Mesenchymal stem cell (in vitro differentiated cells and primary cell): ENCODE data around the gene BPIFB6.

Experiments used
- DNase-seq: peaks from one replicate; pipeline ENCODE4 v3.0.0-alpha.2; 2013
- H2AFZ ChIP-seq: one replicate; pipeline ENCODE4 v1.6.1; 2013; ENCODE audit warnings: low read depth, mild to moderate bottlenecking, control low read depth, inconsistent platforms, low read length, moderate library complexity
- H2AK5ac ChIP-seq: 2 replicates; pipeline ENCODE4 v1.6.1; 2013; ENCODE audit warnings: low read length, moderate library complexity, mild to moderate bottlenecking, inconsistent platforms; ENCODE audit not compliant: severe bottlenecking
- H2BK120ac ChIP-seq: one replicate; pipeline ENCODE4 v1.6.1; 2013; ENCODE audit warnings: low read depth, mild to moderate bottlenecking, inconsistent platforms, low read length, moderate library complexity
- H2BK12ac ChIP-seq, 2 experiments: one replicate each; pipeline ENCODE4 v1.6.1; 2013; ENCODE audit warnings: inconsistent platforms in 2 of 2, low read length in 2 of 2, mild to moderate bottlenecking in 2 of 2, moderate library complexity in 2 of 2, control low read depth in 1 of 2
- H2BK15ac ChIP-seq: one replicate; pipeline ENCODE4 v1.6.1; 2013; ENCODE audit warnings: mild to moderate bottlenecking, low read depth, inconsistent platforms; ENCODE audit not compliant: poor library complexity, severe bottlenecking
- H2BK5ac ChIP-seq: 2 replicates; pipeline ENCODE4 v1.6.1; 2013; ENCODE audit warnings: low read depth, mild to moderate bottlenecking, low read length, control low read depth, inconsistent platforms; ENCODE audit not compliant: poor library complexity, severe bottlenecking
- H3K14ac ChIP-seq, 2 experiments: one replicate each; pipeline ENCODE4 v1.6.1; 2013; ENCODE audit warnings: inconsistent platforms in 2 of 2, low read length in 2 of 2, control low read depth in 1 of 2, mild to moderate bottlenecking in 1 of 2, moderate library complexity in 1 of 2
- H3K18ac ChIP-seq, 2 experiments: one replicate each; pipeline ENCODE4 v1.6.1; 2013; ENCODE audit warnings: inconsistent platforms in 2 of 2, low read length in 2 of 2, control low read depth in 1 of 2, low read depth in 1 of 2, mild to moderate bottlenecking in 1 of 2
- H3K23ac ChIP-seq, 2 experiments: one replicate each; pipeline ENCODE4 v1.6.1; 2013; ENCODE audit warnings: inconsistent platforms in 2 of 2, low read length in 2 of 2, mild to moderate bottlenecking in 2 of 2, moderate library complexity in 2 of 2, control low read depth in 1 of 2
- H3K27ac ChIP-seq: 2 replicates; pipeline ENCODE4 v1.5.1; 2013; ENCODE audit warnings: mild to moderate bottlenecking, moderate library complexity, low read length, control low read depth, inconsistent platforms; ENCODE audit not compliant: poor library complexity, severe bottlenecking
- H3K27me3 ChIP-seq, 2 experiments: 2 replicates each; pipeline versions ENCODE4 v1.6.1 to v1.7.0; 2013; ENCODE audit warnings: low read length in 2 of 2, mild to moderate bottlenecking in 2 of 2, moderate library complexity in 2 of 2, control low read depth in 1 of 2, inconsistent platforms in 1 of 2; ENCODE audit not compliant: control insufficient read depth in 1 of 2, insufficient read depth in 1 of 2
- H3K36me3 ChIP-seq, 2 experiments: 2 replicates each; pipeline versions ENCODE4 v1.6.1 to v1.7.0; 2013; ENCODE audit warnings: low read length in 2 of 2, control low read depth in 1 of 2, inconsistent platforms in 1 of 2, low read depth in 1 of 2, mild to moderate bottlenecking in 1 of 2; ENCODE audit not compliant: insufficient read depth in 2 of 2, control insufficient read depth in 1 of 2
- H3K4ac ChIP-seq, 2 experiments: one replicate each; pipeline ENCODE4 v1.6.1; 2013; ENCODE audit warnings: inconsistent platforms in 2 of 2, low read length in 2 of 2, mild to moderate bottlenecking in 2 of 2, moderate library complexity in 2 of 2, control low read depth in 1 of 2, low read depth in 1 of 2
- H3K4me1 ChIP-seq: 2 replicates; pipeline ENCODE4 v1.6.1; 2013; ENCODE audit warnings: low read depth, low read length, control low read depth; ENCODE audit not compliant: control insufficient read depth, insufficient read depth
- H3K4me2 ChIP-seq: 2 replicates; pipeline ENCODE4 v1.6.1; 2013; ENCODE audit warnings: low read length, mild to moderate bottlenecking, inconsistent platforms; ENCODE audit not compliant: poor library complexity, severe bottlenecking
- H3K4me3 ChIP-seq, 2 experiments: 2 replicates each; pipeline versions ENCODE4 v1.5.1 to v1.7.0; 2013; ENCODE audit warnings: low read length in 2 of 2, mild to moderate bottlenecking in 2 of 2, control low read depth in 1 of 2, low read depth in 1 of 2; ENCODE audit not compliant: insufficient read depth in 1 of 2
- H3K79me1 ChIP-seq: replicated peaks from 2 replicates; pipeline ENCODE4 v1.6.1; 2013; ENCODE audit warnings: mild to moderate bottlenecking, control low read depth, low read length, inconsistent platforms; ENCODE audit not compliant: poor library complexity, severe bottlenecking
- H3K9ac ChIP-seq: 2 replicates; pipeline ENCODE4 v1.7.0; 2013; ENCODE audit warnings: mild to moderate bottlenecking, low read length, moderate library complexity
- H3K9me3 ChIP-seq: 2 replicates; pipeline ENCODE4 v1.7.0; 2013; ENCODE audit warnings: mild to moderate bottlenecking, low read length; ENCODE audit not compliant: control insufficient read depth
- H4K8ac ChIP-seq: one replicate; pipeline ENCODE4 v1.6.1; 2013; ENCODE audit warnings: inconsistent platforms, mild to moderate bottlenecking, low read length, moderate library complexity
- H4K91ac ChIP-seq: one replicate; pipeline ENCODE4 v1.6.1; 2013; ENCODE audit warnings: mild to moderate bottlenecking, low read length, inconsistent platforms
- WGBS: methylation state at CpG from one replicate; pipeline ENCODE4 v1.1.7; 2013; ENCODE audit warnings: mixed read lengths; 5-methylcytosine and 5-hydroxymethylcytosine counted together

The BPIFB6 gene

DNA sequence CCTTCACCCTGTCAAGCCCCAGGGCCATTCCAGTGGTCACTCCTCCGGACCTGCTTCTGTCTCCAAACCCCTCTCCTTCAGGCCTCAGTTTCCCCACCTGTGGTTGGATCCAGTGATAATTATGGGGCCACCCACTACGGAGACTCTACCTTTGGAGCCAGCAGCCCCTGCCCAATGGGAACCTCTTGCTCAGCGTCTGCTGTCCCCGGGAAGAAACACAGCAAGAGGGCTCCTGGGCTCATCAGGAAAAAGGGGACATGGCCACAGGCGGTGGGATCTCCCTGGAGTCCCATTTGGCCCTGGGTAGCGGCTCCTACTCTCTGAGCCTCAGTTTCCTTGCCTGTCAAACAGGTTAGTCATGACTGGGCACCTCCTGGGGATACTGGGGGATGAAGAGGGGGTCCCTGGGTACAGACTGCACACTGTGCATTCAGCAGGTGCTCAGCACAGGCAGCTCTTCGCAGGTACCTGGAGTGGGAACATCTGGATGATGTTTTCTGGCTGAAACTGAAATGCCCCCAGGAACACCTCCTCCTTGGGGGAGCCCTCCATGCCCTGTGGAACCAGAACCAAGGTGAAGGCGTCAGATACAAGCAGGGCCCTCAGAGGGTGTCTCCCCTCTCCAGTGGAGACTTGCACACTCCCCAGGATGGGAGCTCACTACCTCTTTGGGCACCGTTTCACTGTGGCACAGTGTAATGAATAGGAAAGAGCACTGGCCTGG is 46.7 kb upstream of the BPIFB6 start:
- Histone ChIP-seq H2BK5ac (no peak overlapping the region), H3K27ac (no peak overlapping the region), H2BK120ac (no peak overlapping the region), H3K14ac (no peak overlapping the region), H2BK15ac (no peak overlapping the region), H3K36me3 (no peaks in the 10 kb centered on the region), H2AFZ (no peak overlapping the region), H2BK12ac (no peak overlapping the region), H3K4me2 (no peak overlapping the region), H3K79me1 (no peaks in the 10 kb centered on the region), H3K4me3 (no peak overlapping the region), H3K9ac (no peak overlapping the region), H3K9me3 (no peaks in the 10 kb centered on the region), H3K23ac (no peak overlapping the region), H3K27me3 (peaks cover 19 to 52% of the 10 kb centered on the region in 2 experiments), H2AK5ac (no peak overlapping the region), H4K91ac (no peak overlapping the region), H3K4me1 (no peaks in the 10 kb centered on the region), H3K18ac (no peak overlapping the region), H3K4ac (no peak overlapping the region), H4K8ac (no peak overlapping the region)
- DNase-seq = no peak
- 84% methylated on average over 9 of the region's 9 CpGs for WGBS

DNA sequence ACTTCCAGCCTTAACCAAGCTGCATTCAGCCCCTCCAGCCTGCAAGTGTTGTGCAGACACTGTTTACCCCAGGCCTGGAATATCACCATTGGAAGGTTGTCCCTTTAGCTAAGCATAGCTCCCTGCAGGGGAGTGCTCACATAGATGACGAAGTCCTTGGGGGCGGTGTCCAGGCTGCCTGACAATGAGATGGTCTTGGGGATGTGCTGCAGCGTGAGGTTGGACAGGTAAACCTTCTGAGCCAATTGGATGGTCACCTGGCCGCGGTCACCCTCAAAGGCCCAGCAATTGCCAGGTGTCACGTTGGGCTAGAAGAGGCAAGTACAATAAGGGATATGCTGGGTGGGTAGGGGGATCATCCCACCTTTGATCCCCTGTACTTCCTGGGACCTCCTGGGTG is 45.9 kb upstream of the BPIFB6 start:
- WGBS = 83% methylated on average over 6 of the region's 6 CpGs
- H3K9ac ChIP-seq = no peak overlapping the region
- no peak overlapping the region for H3K23ac ChIP-seq
- DNase-seq = no peak
- H3K9me3 ChIP-seq = peaks cover 4% of the 10 kb centered on the region
- no peak overlapping the region for H2AFZ ChIP-seq
- no peak overlapping the region for H3K27ac ChIP-seq
- H3K36me3 ChIP-seq = no peaks in the 10 kb centered on the region
- no peak overlapping the region for H4K8ac ChIP-seq
- H2AK5ac ChIP-seq = no peak overlapping the region
- H2BK120ac ChIP-seq = no peak overlapping the region
- no peak overlapping the region for H3K18ac ChIP-seq
- H3K4me1 ChIP-seq = no peaks in the 10 kb centered on the region
- no peak overlapping the region for H3K14ac ChIP-seq
- H3K27me3 ChIP-seq = peaks cover 19 to 56% of the 10 kb centered on the region in 2 experiments
- H3K79me1 ChIP-seq = no peaks in the 10 kb centered on the region
- H3K4me3 ChIP-seq = no peak overlapping the region
- H2BK5ac ChIP-seq = no peak overlapping the region
- no peak overlapping the region for H3K4ac ChIP-seq
- H3K4me2 ChIP-seq = no peak overlapping the region
- H2BK12ac ChIP-seq = no peak overlapping the region
- H2BK15ac ChIP-seq = no peak overlapping the region
- H4K91ac ChIP-seq = no peak overlapping the region

DNA sequence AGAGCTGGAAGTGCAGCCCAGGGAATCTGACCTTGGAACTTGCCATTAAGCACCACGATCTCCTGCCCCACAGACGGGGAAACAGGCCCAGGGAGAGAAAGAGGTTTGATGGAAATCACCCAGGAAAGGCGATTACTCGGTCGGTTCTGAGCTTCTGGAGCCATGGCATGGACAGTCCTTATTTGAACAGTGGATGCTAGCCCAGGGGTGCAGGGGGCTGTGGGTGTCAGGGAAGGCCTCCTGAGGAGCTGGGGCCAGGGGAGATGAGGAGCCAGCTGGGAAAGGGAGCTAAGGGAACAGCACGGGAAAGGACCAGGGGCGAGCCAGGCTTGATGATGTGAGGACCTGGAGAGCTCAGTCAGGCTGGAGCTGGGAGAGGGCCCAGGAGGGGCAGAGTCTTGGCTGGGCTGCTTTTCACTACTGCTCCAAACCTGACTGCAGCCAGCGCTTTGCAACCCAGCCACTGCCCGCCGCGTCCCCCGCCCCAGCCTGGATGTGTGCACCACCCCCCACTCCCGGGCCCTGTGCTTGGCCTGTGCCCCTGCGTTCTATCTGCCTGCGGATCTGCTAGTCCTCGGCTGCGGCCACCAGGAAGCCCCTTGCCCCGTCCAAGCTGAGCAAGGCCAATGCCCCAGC is 45.0 kb upstream of the BPIFB6 start:
- Histone ChIP-seq H2BK12ac (no peak overlapping the region), H3K4me2 (no peak overlapping the region), H4K91ac (no peak overlapping the region), H3K9ac (no peak overlapping the region), H3K4me3 (no peak overlapping the region), H3K4ac (no peak overlapping the region), H3K14ac (no peak overlapping the region), H3K36me3 (no peaks in the 10 kb centered on the region), H3K4me1 (no peaks in the 10 kb centered on the region), H2BK5ac (no peak overlapping the region), H3K23ac (no peak overlapping the region), H2BK120ac (no peak overlapping the region), H3K79me1 (no peaks in the 10 kb centered on the region), H2BK15ac (no peak overlapping the region), H2AFZ (no peak overlapping the region), H2AK5ac (no peak overlapping the region), H4K8ac (no peak overlapping the region), H3K27ac (no peak overlapping the region), H3K27me3 (peaks cover 22 to 50% of the 10 kb centered on the region in 2 experiments), H3K18ac (no peak overlapping the region), H3K9me3 (peaks cover 4% of the 10 kb centered on the region)
- WGBS = 83% methylated on average over 17 of the region's 18 CpGs
- no peak for DNase-seq

- Histone ChIP-seq H2AK5ac (no peak overlapping the region), H2BK15ac (no peak overlapping the region), H3K4me3 (no peak overlapping the region), H3K18ac (no peak overlapping the region), H3K9me3 (peaks cover 4% of the 10 kb centered on the region), H3K79me1 (no peaks in the 10 kb centered on the region), H4K91ac (no peak overlapping the region), H3K14ac (no peak overlapping the region), H3K4ac (no peak overlapping the region), H3K23ac (no peak overlapping the region), H2BK120ac (no peak overlapping the region), H3K4me2 (no peak overlapping the region), H3K27ac (no peak overlapping the region), H2BK5ac (no peak overlapping the region), H3K9ac (no peak overlapping the region), H3K4me1 (no peaks in the 10 kb centered on the region), H2BK12ac (no peak overlapping the region), H3K36me3 (no peaks in the 10 kb centered on the region), H4K8ac (no peak overlapping the region), H2AFZ (no peak overlapping the region), H3K27me3 (peaks cover 30 to 56% of the 10 kb centered on the region in 2 experiments)
- DNase-seq = no peak
- WGBS = 82% methylated on average over 10 of the region's 11 CpGs
Observed at GRCh38 chr20:32987044-32987825, 44.2 kb upstream of the BPIFB6 start.
